Measurements from ENCODE around the gene IL15RA.
"Not testable (repeated sequence)": the region's sequence is repeated elsewhere in the genome, so short reads cannot be mapped to it uniquely, and the experiment has no call there.

IL15RA gene

GRCh38 chr10:5968681-5969453 lies 8.5 kb downstream of the IL15RA start:
- DNase-seq: no peak

DNA sequence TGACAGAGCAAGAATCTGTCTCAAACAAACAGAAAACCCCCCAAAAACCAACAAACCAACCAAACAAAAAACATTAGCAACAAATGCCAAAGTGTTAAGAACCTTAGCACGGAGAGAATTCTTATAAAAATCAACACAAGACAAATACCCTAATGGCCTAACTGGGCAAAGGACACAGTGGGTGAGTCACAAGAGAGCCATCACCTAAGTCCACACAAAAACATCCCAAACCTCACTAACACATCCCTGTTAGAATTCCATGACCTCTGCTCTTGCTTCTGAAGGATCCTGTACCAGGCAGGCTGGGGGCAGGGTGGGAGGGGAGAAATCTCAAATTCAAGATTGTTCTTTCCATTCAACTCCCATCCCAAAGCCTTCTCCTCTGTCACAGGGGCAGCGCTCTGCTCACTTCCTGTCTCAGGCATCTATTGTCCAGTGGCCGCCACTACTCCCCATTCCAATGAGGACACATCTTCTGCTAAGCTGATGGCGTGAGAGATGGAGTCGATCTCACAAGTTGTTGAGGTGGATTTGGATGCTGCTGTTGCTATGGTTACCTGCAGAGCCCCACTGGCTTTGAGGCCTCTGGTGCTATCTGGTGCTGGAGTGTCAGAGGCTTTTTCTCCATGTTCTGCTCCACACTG lies 9.2 kb downstream of the IL15RA start:
- DNase-seq: no peak

- DNase-seq: no peak
These were observed 12.1 kb downstream of the IL15RA start for GRCh38 chr10:5965266-5965665.

- no peak for DNase-seq
These were observed 12.6 kb downstream of the IL15RA start for GRCh38 chr10:5964736-5965135.

GRCh38 chr10:5963591-5963990 lies 13.8 kb downstream of the IL15RA start:
- no peak for DNase-seq

DNA sequence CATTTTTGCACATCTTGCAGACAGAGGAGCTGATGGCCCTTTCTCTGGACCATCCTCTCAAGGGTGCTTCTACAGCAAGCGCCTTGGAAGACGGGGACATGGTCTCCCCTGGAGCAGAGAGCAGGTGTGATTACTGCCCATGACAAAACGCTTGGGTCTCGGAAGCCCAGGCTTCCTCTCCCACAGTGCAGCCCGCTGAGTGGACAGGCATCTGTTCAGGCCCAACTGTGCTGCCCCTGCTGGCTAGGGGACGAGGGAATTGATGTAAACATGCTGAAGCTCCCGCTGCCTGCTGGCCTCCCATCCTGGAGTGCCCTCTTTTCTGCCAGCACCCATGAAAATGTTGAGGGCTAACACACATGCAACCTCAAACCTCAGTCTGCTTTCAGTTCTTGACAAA lies 14.3 kb downstream of the IL15RA start:
- DNase-seq: no peak

GRCh38 chr10:5962358-5962940 lies 14.9 kb downstream of the IL15RA start:
- DNase-seq: not testable (repeated sequence)

- no peak for DNase-seq
These were observed 15.8 kb downstream of the IL15RA start for GRCh38 chr10:5961405-5962100.

GRCh38 chr10:5960973-5961275 lies 16.4 kb downstream of the IL15RA start:
- DNase-seq: not testable (repeated sequence)

DNA sequence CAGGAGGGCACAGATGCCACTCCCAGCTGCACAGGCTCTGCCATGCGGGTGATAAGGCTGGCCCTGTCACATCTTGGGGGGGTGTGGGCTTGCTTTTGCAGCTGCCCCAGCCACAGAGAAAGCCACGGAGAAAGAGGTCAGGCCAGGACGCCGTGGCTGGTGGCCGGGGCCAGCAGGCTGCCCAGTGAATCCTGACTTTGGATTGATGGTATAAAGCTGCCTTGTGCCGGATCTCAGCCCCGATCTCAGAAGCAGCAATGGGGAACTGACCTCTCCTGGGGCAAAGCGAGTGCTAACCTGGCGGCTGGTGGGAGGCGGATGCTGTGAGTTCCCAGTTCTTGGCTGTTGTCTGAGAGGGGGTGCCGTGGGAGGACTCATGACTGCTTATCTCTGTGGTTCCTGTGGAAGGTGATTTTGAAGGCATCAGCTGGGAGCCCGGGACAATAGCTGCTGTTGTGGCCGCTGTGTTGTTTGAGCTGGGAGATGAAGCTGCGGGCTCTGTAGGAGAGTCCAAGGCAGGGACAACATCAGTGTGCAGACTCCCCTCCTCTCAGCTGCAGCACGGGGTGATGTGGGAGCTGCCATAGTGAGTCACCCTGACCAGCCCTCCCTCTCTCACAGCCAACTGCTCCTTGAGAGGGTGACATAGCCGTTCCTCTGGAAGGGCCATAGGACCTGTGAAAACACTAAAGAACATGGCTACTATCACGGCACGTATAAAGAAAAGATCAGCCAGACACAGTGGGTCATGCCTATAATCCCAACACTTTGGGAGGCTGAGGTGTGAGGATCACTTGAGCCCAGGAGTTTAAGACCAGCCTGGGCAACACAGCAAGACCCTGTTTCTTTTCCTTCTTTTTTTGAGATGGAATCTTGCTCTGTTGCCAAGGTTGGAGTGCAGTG lies 17.0 kb downstream of the IL15RA start:
- no peak for DNase-seq

GRCh38 chr10:5959581-5960069 lies 17.7 kb downstream of the IL15RA start:
- DNase-seq: no peak

GRCh38 chr10:5959142-5959541 lies 18.2 kb downstream of the IL15RA start:
- DNase-seq: no peak

- DNase-seq: no peak
These were observed 18.7 kb downstream of the IL15RA start for GRCh38 chr10:5958675-5959074.

DNA sequence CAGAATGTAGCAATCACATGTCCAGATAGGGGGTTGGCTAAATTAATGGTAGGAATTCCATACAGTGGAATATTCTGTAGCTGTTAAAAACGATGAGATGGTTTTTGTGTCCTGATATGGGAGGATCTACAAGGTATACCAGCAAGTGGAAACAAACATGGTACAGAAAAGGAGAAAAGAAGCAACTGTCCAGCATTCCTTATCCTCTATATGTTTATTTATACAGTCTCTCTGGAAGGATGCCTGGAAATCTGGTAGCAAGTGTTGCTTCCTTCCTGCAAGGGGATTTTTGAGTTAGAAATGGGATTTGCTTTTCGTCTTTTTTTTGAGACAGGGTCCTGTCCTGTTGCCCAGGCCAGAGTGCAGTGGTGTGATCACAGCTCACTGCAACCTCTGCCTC lies 19.3 kb downstream of the IL15RA start:
- peak; percentile 62 for DNase-seq

GRCh38 chr10:5956146-5956936 lies 21.0 kb downstream of the IL15RA start:
- no peak for DNase-seq

- no peak for DNase-seq
These were observed 23.7 kb downstream of the IL15RA start for GRCh38 chr10:5953676-5954075.

GRCh38 chr10:5952731-5953385 lies 24.5 kb downstream of the IL15RA start:
- no peak for DNase-seq

- no peak for DNase-seq
These were observed 25.5 kb downstream of the IL15RA start for GRCh38 chr10:5951721-5952407.

DNA sequence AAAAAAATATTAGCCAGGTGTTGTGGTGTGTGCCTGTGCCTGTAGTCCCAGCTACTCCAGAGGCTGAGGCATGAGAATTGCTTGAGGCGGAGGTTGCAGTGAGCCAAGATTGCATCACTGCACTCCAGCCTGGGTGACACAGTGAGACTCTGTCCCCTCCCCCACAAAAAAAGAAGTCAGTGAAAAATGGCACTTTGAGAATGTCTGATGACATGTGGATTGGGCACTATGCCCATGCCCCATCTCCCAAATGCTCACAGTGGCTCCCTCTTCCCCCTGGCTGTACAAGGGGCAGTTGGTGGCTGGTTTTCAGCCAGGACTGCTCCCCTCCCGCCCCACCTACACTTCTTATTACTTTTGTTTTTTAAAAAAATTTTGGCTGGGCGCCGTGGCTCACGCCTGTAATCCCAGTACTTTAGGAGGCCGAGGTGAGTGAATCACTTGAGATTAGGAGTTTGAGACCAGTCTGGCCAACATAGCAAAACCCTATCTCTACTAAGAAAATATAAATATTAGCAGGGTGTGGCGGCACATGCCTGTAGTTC lies 26.1 kb downstream of the IL15RA start:
- DNase-seq: no peak

Data from HCEC 1CT (cell line).